DOHH2 (cell line): ENCODE data around the gene ZBTB39.

Experiments
- CTCF ChIP-seq: fragments of 200-600 bp; sonication (generic); IDR thresholded peaks from one replicate; pipeline ENCODE4 v1.5.1; 2014; ENCODE audit warnings: antibody characterized with exemption, mild to moderate bottlenecking, low read depth, low read length; ENCODE audit not compliant: poor library complexity, severe bottlenecking
- EZH2phosphoT487 ChIP-seq: fragments of 200-600 bp; sonication (generic); IDR thresholded peaks from 2 replicates; pipeline ENCODE4 v1.6.1; 2017; ENCODE audit warnings: borderline replicate concordance, mild to moderate bottlenecking, antibody characterized with exemption, low read length, moderate library complexity, mixed read lengths

- no peak for TF ChIP-seq CTCF
- TF ChIP-seq EZH2phosphoT487 = no peak
These were observed 13.8 kb upstream of the ZBTB39 start for GRCh38 chr12:57019983-57020719.
